ENCODE measurements around the gene METAP1.
"Not testable (repeated sequence)": the region's sequence is repeated elsewhere in the genome, so short reads cannot be mapped to it uniquely, and the experiment has no call there.

METAP1 gene

DNA sequence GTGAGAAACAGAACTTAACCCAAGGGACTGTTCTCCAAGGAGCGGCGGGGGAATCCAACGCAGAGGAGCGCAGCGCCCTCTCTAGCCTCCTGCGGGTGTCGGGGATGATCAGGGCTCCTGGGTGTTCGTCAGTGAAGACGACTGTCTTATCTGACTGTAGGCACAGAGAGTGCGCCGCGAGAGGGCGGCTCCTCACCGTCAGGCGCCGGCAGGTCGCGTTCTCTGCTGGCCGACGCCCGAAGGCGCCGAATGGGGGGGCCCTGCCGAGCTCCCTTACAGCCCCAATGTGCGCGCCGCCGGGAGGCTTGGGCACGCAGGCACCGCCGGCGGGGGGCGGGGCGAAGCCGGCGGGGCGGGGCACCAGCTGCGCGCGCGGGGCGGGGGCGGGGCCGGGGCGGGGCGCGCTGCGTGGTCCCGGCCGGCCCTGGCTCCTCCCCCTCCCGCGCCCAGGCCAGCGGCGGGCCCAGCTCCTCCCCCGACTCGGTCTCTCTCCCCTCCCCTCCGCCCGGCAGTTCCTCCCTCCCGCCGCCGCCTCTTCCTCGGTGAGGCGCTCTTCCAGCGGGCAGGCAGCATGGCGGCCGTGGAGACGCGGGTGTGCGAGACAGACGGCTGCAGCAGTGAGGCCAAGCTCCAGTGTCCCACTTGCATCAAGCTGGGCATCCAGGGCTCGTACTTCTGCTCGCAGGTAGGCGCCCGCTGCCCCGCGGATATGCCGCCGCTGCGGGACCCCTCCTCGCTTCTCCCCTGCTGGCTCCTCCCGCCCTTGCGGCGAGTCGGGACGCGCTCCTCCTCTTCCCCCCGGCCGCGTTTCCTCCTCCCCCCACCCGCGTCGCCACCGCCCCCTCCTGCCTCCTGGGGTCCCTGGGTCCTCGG is at the start of gene METAP1:
Gene METAP1, plus strand, starts transcription at position 539 of the 873 bp plus-strand sequence. Its CDS starts 33 bp downstream, at position 572.
- DNase-seq: peak; percentile 97 to 98

DNA sequence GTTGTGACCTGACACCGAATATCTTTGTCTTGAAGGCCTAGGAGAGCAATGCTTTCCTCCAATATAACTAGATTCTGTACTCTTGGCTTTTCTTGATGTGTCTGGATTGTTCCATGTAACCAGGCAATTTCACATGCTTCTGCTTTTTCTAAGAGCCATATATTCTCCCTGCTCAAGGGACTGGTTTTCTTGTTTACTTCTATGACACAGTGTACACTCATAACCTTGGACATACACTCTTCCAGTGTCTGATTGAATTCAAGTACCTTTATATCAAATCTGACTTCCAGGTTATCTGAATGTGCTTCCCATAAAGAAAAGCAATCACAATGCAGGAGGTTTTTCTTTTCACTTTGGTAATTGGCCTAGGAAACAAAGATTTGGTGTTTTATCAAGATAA is 49.2 kb upstream of the METAP1 start:
- no peak for DNase-seq

GRCh38 chr4:98950925-98951324 is 44.6 kb upstream of the METAP1 start:
- DNase-seq: no peak

DNA sequence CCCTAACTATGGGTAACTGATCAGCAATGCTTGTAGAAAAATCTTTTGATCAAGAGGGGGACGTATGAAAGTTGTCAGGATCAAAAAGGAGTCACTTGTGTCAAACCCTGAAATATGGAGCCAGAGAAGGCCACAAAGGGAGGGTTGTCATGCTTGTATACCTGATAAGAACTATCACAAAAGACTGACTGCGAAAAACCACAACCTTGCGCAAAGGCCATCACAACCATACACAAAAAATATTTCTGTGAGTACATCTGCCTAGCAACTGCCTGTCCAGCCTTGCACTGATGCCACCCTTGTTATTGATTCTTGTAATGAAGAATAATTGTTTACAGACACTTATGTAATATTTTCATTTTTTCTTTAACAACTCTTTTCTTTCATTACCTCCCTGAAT is 43.8 kb upstream of the METAP1 start:
- no peak for DNase-seq

DNA sequence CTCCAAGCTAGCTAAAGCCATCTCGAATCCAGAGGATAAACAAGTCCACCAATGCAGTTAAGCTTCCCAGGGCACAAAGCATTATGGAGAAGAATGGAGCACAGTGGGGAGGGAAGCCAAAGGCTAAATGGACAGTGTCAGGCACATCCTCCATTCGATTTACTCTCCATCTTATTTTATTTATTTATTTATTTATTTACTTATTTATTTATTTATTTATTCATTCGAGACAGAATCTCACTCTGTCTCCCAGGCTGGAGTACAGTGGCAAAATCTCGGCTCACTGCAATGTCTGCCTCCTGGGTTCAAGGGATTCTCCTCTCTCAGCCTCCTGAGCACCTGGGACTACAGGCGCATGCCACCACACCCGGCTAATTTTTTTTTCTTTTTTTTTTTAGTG is 40.3 kb upstream of the METAP1 start:
- DNase-seq: no peak

GRCh38 chr4:98958065-98958464 is 37.5 kb upstream of the METAP1 start:
- no peak for DNase-seq

DNA sequence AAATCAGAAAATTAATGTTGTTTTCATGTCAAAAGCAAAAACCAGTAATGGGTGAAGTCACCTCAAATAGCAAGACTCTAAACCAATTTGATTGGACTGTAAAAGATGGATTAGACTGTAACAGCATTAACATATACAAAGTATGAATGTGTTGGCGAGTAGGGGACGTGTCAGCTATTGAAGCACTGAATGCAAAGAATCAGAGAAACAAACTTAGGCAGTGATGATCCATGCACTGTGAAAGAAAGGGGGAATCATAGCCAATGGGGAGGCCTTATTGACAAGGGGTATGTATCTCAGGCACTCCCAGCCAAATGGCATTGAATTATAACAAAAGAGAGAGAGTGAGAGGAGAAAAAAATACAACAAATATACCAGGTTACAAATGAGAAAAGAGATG is 36.1 kb upstream of the METAP1 start:
- DNase-seq: no peak

GRCh38 chr4:98961770-98962169 is 33.8 kb upstream of the METAP1 start:
- no peak for DNase-seq

DNA sequence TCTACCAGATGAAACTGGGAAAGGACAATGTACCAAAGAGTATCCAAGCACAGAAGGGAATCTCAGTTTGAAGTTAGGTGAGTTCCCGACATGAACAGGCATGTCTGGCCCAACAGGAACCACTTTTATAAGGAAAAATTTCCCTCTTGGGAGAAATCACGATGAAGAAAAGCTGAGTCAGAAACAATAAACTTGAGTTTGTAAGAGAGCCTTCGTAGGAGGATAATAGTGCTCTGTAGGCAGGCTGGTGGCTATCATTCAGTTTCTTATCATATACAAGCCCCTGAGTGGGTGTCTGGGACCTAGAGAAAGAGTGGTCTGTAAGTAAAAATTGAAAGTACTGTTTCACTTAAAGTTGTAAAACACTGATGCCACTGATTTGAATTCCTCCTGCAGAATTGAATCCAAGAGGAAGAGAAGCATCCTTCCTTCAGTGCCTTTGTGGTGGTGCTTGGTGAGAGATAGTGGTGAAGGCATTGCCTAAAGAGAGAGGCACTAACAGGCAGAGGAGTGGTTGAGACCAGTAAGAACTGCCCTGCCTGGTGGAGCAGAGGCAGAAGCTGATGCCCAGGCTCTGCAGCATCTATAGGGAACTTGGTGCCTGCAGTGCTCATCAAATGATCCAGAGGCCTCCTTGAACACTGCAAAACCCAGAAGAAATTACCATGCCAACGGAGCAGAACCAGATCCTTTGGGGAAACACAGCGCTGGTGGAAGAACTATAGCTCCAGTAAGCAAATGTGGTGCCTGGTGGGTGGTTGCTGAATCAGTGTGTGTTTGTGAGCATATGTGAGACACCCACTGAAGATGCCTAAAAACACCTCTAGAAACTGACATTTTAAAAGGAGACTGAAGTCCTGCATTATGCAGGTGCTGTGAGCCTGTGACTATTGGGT is 31.7 kb upstream of the METAP1 start:
- no peak for DNase-seq

- no peak for DNase-seq
Measured at GRCh38 chr4:98966926-98967325, 28.6 kb upstream of the METAP1 start.

GRCh38 chr4:98967786-98968329 is 27.7 kb upstream of the METAP1 start:
- DNase-seq: no peak

GRCh38 chr4:98969878-98970785 is 25.4 kb upstream of the METAP1 start:
- no peak for DNase-seq

DNA sequence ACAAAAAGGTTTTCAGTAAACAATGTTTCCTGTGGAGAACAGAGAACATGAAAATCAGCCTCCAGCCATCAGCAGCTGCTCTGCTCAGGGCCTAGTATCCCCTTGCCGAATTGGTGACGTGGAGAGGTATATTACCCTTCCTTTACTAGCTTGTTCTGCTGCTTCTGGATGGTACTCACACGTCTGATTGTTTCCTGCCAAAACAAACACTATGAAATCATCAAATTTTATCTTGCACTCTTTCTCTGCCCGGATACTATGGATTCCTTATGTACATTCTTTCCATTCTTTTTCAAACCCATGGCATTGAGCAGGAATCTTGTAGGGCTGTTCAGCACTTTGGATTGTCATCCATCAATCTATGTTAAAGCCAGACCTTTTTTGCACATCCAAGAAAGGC is 18.8 kb upstream of the METAP1 start:
- no peak for DNase-seq

DNA sequence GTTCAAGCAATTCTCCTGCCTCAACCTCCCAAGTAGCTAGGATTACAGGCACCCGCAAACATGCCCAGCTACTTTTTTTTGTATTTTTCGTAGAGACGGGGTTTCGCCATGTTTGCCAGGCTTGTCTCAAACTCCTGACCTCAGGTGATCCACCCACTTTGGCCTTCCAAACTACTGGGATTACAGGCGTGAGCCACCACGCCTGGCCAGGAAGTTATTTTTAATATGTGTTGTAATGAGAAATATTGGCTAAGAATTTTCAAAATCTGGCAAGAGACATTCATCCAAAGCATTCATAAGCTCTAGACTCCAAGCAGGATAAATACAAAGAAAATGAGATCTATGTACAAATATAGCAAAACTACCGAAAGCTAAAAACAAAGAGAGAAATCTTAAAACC is 18.0 kb upstream of the METAP1 start:
- DNase-seq: no peak

GRCh38 chr4:98987720-98988119 is 7.8 kb upstream of the METAP1 start:
- no peak for DNase-seq

GRCh38 chr4:98992835-98993234 is 2.7 kb upstream of the METAP1 start:
- not testable (repeated sequence) for DNase-seq

GRCh38 chr4:98993419-98994071 is 2.0 kb upstream of the METAP1 start:
- DNase-seq: no peak

DNA sequence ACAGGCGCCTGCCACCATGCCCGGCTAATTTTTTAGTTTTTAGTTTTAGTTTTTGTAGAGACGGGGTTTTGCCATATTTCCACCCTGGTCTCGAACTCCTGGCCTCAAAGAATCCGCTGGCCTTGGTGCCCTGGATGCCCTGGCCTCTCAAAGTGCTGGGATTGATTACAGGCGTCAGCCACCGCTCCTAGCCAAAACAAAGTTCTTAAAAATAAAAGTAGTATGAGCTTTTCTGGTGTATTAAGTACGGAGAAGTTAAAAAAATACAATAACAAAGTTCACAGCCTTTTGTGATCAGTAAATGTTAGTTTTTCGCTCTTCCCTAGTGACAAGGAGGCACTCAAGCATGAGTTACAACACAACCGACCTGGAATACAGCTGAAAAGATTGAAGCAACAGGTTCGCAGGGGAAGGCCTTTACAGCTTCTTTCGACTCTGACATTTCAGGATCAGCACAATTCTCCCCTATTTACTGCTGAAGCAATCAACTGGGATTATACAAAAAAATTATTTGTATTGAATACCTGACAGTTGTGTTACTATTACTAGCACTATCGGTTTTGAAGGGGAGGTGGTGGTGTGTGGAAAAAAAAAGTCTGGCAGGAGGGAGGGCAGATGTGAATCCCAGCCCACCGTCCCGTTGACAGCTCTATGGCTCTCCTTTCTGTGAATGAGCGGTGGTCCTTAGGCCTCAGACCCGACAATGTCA is 893 bp upstream of the METAP1 start:
- no peak for DNase-seq

DNA sequence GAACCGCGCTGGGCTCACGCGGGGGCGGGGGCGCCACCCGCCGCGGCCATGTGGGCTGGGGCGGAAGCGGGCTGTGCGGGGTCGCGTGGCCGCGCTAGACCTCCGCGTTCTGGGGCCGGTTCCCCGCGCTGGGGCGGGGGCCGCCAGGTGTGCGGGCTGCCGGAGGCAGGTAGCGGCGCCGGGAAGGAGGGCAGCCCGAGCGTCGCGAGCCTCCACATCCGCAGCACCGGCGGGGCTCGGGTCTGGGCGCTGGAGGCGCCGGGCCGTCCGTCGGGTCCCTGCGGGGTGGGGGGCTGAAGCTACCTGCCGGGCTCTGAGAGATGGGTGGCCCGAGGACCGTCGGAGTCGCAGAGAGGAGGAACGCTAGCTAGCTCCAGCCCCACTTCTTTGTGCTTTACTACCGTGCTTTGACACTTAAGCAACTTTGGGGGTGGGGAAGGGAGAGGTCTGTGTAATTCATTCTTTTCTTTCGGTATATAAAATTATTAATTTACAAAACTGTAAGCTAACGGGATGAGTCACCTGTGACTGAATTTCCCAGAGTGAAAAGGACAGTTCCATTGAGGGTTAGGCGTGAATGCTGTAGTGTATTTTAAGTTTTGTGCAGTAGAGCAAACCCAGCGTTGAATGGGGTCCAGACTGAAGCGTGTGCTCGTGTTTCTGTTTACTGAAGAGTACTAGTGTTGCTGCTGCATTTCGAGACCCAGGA is 689 bp downstream of the METAP1 start:
- peak in 1 of 2 donors; percentile 18 for DNase-seq

DNA sequence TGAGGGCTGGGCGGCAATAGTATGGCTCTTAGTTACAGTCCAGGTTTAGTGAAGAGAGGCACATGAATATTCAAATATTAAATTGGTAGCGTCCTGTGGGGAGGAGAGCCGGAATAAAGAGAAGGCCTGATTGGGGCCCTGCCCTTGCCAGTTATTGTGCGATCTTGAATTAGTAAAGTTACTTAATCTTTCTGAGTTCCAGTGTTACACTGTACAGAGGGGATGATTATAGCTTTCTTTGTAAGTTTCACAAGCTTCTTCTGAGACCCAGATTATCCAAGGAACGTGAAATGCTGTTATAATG is 1.2 kb downstream of the METAP1 start:
- no peak for DNase-seq

DNA sequence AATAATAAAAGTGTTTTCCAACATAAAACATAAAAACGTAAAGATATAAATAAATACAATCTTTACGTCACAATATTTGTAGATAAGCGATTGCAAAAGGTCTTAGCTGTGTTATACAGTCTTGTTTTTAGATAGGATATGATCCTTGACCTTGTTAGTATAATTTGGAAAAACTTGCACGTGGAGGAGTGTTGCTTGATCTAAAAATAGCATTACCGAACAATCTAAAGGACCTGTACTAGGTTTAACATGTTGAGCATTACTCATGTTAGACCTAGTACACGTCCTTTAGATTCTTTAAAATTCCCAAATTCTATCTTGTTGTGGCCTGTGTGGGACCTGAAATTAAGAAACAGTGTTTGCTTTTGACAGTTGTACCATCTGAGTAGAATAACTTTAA is 1.6 kb downstream of the METAP1 start:
- DNase-seq: no peak
